Measurements from ENCODE around the gene PRPF6.
"Not testable (repeated sequence)": the region's sequence is repeated elsewhere in the genome, so short reads cannot be mapped to it uniquely, and the experiment has no call there.

Gene PRPF6

GRCh38 chr20:64012385-64013154 lies 31.6 kb downstream of the PRPF6 start:
- not testable (repeated sequence) for DNase-seq (ENCODE audit: low read depth)

DNA sequence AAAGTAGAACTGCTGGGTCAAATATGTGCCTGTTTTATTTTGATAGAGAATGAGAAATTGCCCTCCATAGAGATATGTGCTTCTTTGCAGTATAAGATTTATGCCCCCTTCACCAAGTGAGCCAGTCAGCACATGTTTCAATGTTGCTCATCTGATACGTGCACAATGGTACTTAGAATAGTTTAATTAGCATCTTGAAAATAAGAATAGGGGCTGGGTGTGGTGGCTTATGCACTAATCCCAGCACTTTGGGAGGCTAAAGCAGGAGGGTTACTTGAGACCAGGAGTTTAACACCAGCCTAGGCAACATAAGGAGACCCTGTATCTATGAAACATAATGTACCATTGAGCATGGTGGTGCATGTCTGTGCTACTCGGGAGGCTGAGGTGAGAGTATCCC lies 34.7 kb downstream of the PRPF6 start:
- DNase-seq (ENCODE audit: low read depth), result no peak

- DNase-seq (ENCODE audit: low read depth), result no peak
These were observed 40.4 kb downstream of the PRPF6 start for GRCh38 chr20:64021124-64021975.

- no peak for DNase-seq (ENCODE audit: low read depth)
These were observed 41.9 kb downstream of the PRPF6 start for GRCh38 chr20:64022671-64023360.

DNA sequence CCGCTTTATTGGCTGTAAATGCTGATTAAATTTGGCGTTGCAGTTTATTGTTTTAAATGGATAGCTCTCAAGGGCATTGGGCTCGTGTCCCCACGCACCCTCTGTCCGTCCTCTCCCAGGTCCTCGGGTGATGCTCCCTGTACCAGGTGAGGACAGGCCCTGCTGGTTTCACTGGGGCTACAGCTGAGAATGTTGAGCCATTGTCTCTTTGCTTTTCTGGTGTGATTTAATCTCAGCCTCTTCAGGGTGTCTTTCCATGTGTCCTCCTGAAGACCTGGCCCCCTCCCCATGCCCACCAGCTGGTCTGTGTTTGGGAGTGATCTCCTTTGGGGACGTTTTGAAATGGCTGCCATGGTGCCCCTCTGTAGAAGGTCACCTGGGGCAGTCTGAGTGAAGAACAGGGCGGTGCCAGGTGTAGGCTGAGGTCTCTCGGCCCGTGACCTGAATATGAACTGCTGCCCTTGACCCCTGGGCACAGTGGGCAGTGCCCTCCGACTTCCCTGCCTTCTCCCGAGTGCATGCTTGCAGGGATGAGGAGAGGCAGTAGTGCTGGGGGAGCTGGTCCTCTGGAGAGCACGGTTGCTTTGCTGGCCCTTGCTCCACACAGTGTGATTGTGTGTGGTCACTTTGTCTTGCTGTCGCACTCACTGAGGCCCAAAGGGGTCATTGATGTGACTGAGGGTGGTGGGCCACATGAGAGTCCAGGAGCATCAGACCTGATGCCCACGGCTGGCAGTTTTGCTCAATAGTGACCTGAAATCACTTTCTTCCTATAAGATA lies 42.6 kb downstream of the PRPF6 start:
- DNase-seq (ENCODE audit: low read depth), result no peak

GRCh38 chr20:64024141-64024990 lies 43.4 kb downstream of the PRPF6 start:
- no peak for DNase-seq (ENCODE audit: low read depth)

DNA sequence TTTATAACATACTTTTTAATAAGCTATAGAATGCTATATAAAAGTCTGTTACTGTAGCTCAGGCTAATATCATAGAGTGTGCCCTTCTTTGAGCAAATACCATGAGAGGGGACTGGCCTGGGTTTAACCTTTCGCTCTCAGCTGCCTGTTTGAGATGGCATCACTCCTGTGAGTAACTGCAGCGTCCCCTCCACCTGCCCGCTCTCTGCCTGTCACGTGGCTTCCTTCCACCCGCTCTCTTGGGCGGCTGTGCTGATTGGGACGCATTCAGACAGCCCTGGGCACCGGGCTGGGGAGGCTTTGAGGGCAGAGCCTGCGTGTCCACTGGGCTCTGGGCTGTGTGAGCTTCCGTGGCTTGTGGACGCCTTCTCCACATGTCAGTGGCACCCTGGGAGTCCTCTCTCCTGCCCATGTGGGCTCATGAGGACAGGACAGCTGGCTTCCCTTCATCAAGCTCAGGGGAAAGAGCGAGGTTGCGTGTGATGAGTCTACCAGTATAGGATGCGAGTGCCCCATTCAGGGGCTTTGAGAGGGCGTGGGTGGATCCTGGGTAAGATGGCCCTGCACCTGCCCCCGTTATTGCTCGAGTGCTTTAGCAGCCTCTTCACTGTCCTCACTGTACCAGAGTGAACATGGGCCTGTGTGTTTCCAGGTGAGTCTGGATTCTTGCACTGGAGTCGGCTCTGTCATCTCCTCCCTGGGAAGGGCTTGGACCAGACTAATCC lies 44.3 kb downstream of the PRPF6 start:
- DNase-seq (ENCODE audit: low read depth), result no peak

DNA sequence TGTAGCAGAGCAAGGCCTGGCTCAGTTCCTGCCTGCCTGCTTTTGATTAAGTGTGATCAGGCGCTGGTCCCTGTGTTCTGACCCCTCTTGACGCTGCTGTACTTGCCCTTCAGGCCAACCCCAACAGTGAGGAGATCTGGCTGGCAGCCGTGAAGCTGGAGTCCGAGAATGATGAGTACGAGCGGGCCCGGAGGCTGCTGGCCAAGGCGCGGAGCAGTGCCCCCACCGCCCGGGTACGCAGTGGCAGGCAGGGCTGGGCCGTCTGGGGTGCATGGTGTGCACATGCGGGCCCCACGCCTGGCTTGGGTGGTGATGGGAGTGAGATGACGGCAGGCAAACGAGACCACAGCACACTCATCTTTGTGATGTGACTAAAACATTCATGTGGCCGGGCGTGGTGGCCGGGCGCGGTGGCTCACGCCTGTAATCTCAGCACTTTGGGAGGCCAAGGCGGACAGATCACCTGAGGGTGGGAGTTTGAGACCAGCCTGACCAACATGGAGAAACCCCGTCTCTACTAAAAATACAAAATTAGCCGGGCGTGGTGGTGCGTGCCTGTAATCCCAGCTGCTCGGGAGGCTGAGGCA lies 45.0 kb downstream of the PRPF6 start:
- no peak for DNase-seq (ENCODE audit: low read depth)

GRCh38 chr20:64027981-64028685 lies 47.2 kb downstream of the PRPF6 start:
- DNase-seq (ENCODE audit: low read depth), result no peak

- DNase-seq (ENCODE audit: low read depth), result no peak
These were observed 48.6 kb downstream of the PRPF6 start for GRCh38 chr20:64029293-64030117.

DNA sequence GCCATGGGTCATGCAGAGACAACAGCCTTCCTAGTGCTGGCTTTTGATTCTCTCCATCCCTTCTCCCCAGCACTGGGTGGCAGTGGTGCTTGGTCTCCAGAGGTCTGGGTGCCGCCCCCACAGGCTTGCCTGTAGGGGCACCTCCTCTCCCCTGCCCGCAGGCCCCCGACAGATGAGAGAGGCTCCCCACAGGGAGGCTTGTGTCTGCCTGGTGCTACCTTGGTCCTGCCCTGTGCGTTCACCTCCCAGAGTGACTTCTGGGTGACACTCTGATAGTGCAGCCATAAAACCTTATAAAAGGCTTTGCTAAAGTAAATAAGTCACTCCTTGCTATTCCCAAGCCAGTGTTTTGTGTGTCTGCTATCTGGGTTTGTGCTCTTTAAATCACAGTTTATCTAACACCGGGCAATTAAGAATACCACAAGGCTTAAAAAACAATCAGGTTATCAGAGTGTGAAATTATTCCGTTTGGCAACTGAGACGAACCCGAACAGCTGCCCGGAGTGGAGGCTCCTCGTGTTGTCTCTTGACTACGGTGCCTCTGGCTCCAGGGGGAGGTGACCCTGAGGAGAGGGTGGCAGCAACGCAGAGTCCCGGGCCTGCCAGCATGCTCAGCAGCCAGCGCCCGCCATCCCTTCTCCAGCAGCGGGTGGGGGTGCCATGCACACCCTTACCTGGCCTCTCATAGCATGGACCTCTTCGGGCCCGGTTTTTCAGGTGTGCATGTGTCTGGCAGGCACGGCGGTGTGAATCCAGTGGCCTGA lies 49.6 kb downstream of the PRPF6 start:
- no peak for DNase-seq (ENCODE audit: low read depth)

DNA sequence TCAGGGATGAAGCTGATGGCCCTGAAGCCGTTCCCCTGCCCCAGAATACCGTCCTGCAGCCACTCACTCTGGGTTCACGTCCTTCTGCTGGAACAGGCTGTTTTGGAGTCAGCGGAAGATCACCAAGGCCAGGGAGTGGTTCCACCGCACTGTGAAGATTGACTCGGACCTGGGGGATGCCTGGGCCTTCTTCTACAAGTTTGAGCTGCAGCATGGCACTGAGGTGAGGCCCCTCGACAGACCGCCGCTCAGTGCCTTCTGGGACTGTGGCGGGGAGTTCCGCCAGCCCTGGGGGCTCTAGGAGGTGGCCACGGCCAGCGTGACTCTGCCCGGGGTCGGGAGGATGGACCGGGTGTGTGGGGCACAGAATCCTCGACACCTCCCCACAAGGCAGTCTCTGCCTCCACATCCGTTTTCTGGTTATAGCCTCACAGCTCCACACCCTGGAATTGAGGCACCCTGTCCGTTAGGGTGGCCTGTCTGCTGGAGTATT lies 50.9 kb downstream of the PRPF6 start:
- no peak for DNase-seq (ENCODE audit: low read depth)

- no peak for DNase-seq (ENCODE audit: low read depth)
These were observed 52.0 kb downstream of the PRPF6 start for GRCh38 chr20:64032706-64033624.

- no peak for DNase-seq (ENCODE audit: low read depth)
These were observed 53.1 kb downstream of the PRPF6 start for GRCh38 chr20:64033981-64034493.

- no peak for DNase-seq (ENCODE audit: low read depth)
These were observed 54.4 kb downstream of the PRPF6 start for GRCh38 chr20:64035066-64035932.
